CD4-positive, CD25-positive, alpha-beta regulatory T cell (primary cell): ENCODE measurements around the gene HIF1AN. TPM values are rescaled to one million over a fixed set of nuclear protein-coding genes. Genes with fewer than 3 reads are reported as not detected.

Experiments
- ATAC-seq, 2 donors: fragments of 150-1000 bp; cut with Tn5 transposase; one replicate each; pipeline ENCODE4 v1.10.0; 2021; ENCODE audit warnings: low read depth in 2 of 2, moderate number of reproducible peaks in 2 of 2, moderate library complexity in 1 of 2
- DNase-seq, 3 donors: peaks; one replicate each; pipeline versions ENCODE4 v3.0.0 to v3.0.0-alpha.2; 2012 to 2022; ENCODE audit warnings: mixed read lengths in 1 of 3
- H3K27ac ChIP-seq: one replicate; pipeline ENCODE4 v1.7.0; 2013; ENCODE audit warnings: mild to moderate bottlenecking, low read length; ENCODE audit not compliant: insufficient read depth, poor library complexity, severe bottlenecking
- H3K27me3 ChIP-seq: one replicate; pipeline ENCODE4 v1.7.0; 2013; ENCODE audit warnings: low read length; ENCODE audit not compliant: control insufficient read depth, insufficient read depth
- H3K36me3 ChIP-seq: one replicate; pipeline ENCODE4 v1.7.0; 2013; ENCODE audit warnings: mild to moderate bottlenecking, low read length, moderate library complexity; ENCODE audit not compliant: control insufficient read depth, insufficient read depth
- H3K4me1 ChIP-seq: 2 replicates; pipeline ENCODE4 v1.7.0; 2013; ENCODE audit warnings: mild to moderate bottlenecking, low read length; ENCODE audit not compliant: insufficient read depth, control insufficient read depth, poor library complexity, severe bottlenecking
- H3K4me3 ChIP-seq: one replicate; pipeline ENCODE4 v1.7.0; 2013; ENCODE audit warnings: low read depth, mild to moderate bottlenecking, low read length, moderate library complexity
- H3K9me3 ChIP-seq, 2 experiments: 1 replicate in 1 of 2; 2 replicates in 1 of 2; pipeline ENCODE4 v1.7.0; 2013; ENCODE audit warnings: low read length in 2 of 2, mild to moderate bottlenecking in 1 of 2, moderate library complexity in 1 of 2; ENCODE audit not compliant: control insufficient read depth in 2 of 2
- H3K27ac Mint-ChIP-seq, 3 donors: one replicate each; pipeline ENCODE4 v1.8.0; 2020 to 2022; ENCODE audit warnings: mild to moderate bottlenecking in 3 of 3, mixed read lengths in 3 of 3, moderate library complexity in 2 of 3
- H3K27me3 Mint-ChIP-seq: one replicate; pipeline ENCODE4 v1.8.0; 2022; ENCODE audit warnings: mild to moderate bottlenecking, mixed read lengths
- H3K36me3 Mint-ChIP-seq: one replicate; pipeline ENCODE4 v1.8.0; 2020; ENCODE audit warnings: mixed read lengths
- H3K4me1 Mint-ChIP-seq, 4 donors: one replicate each; pipeline ENCODE4 v1.8.0; 2020 to 2022; ENCODE audit warnings: mixed read lengths in 4 of 4, mild to moderate bottlenecking in 1 of 4
- H3K4me3 Mint-ChIP-seq, 4 donors: one replicate each; pipeline ENCODE4 v1.8.0; 2020 to 2022; ENCODE audit warnings: mild to moderate bottlenecking in 4 of 4, mixed read lengths in 4 of 4, moderate library complexity in 3 of 4
- H3K9me3 Mint-ChIP-seq, 7 donors: one replicate each; pipeline ENCODE4 v1.8.0; 2020 to 2022; ENCODE audit warnings: mixed read lengths in 7 of 7, mild to moderate bottlenecking in 3 of 7, moderate library complexity in 2 of 7
- polyA plus RNA-seq, 4 donors: library from polyadenylated mRNA; unstranded; fragments of 300-500 nt; fragmentation: Illumina TruSeq; gene quantifications; one replicate each; pipeline ENCODE4 v1.2.3, GENCODE V29; 2021
- total RNA-seq: library from RNA; stranded (reverse); gene quantifications from one replicate; pipeline ENCODE4 v1.2.3, GENCODE V29; 2022

Gene HIF1AN
- total RNA-seq, result 42.9 TPM
- polyA plus RNA-seq, result 10 to 100 TPM; 30.0 to 36.1 (median 31.9) TPM

GRCh38 chr10:100535715-100536353 lies at the start of gene HIF1AN:
TSS of gene HIF1AN (plus strand) at chr10:100535943. CDS start at chr10:100535959, 16 bp downstream.
- H3K27me3 Mint-ChIP-seq, result no peaks in the 10 kb centered on the region
- peak; percentile 99 to 100 for ATAC-seq
- peaks cover 30% of the 10 kb centered on the region for H3K4me1 ChIP-seq
- no peak within 1 kb of the TSS for H3K4me3 Mint-ChIP-seq
- H3K4me1 Mint-ChIP-seq, result peaks cover 7 to 23% (median 11%) of the 10 kb centered on the region in 4 donors
- H3K9me3 Mint-ChIP-seq, result no peaks in the 10 kb centered on the region
- H3K9me3 ChIP-seq, result no peaks in the 10 kb centered on the region
- peak; percentile 83 to 97 (median 94) for DNase-seq
- peak within 1 kb of the TSS in 1 of 3 donors; percentile 24 for H3K27ac Mint-ChIP-seq
- no peaks in the 10 kb centered on the region for H3K27me3 ChIP-seq
- H3K36me3 ChIP-seq, result peaks cover 25% of the 10 kb centered on the region
- peaks cover 25% of the 10 kb centered on the region for H3K36me3 Mint-ChIP-seq
- peak within 1 kb of the TSS; percentile 81 for H3K27ac ChIP-seq
- H3K4me3 ChIP-seq, result peak within 1 kb of the TSS; percentile 87

- Mint-ChIP-seq H3K36me3 (peaks cover 55% of the 10 kb centered on the region), H3K27me3 (peaks cover 4% of the 10 kb centered on the region), H3K4me1 (peaks cover 0 to 18% (median 5%) of the 10 kb centered on the region in 4 donors), H3K27ac (no peak overlapping the region), H3K9me3 (no peaks in the 10 kb centered on the region), H3K4me3 (no peak overlapping the region)
- H3K9me3 ChIP-seq, result no peaks in the 10 kb centered on the region
- no peak overlapping the region for H3K4me3 ChIP-seq
- H3K27ac ChIP-seq, result no peak overlapping the region
- DNase-seq (no peak), ATAC-seq (no peak)
- H3K36me3 ChIP-seq, result peaks cover 55% of the 10 kb centered on the region
- H3K4me1 ChIP-seq, result peaks cover 5% of the 10 kb centered on the region
- no peaks in the 10 kb centered on the region for H3K27me3 ChIP-seq
These were observed 48.2 kb upstream of the HIF1AN start for GRCh38 chr10:100487529-100487928.

- H3K27me3 Mint-ChIP-seq, result no peaks in the 10 kb centered on the region
- no peaks in the 10 kb centered on the region for H3K9me3 Mint-ChIP-seq
- peaks cover 0 to 4% (median 1%) of the 10 kb centered on the region in 4 donors for H3K4me1 Mint-ChIP-seq
- H3K27ac ChIP-seq, result no peak overlapping the region
- H3K27me3 ChIP-seq, result no peaks in the 10 kb centered on the region
- H3K4me1 ChIP-seq, result no peaks in the 10 kb centered on the region
- ATAC-seq (no peak), DNase-seq (no peak)
- H3K36me3 Mint-ChIP-seq, result peaks cover 70% of the 10 kb centered on the region
- peak overlapping the region in 1 of 3 donors; percentile 35 for H3K27ac Mint-ChIP-seq
- no peak overlapping the region for H3K4me3 ChIP-seq
- H3K36me3 ChIP-seq, result peaks cover 66% of the 10 kb centered on the region
- no peak overlapping the region for H3K4me3 Mint-ChIP-seq
- no peaks in the 10 kb centered on the region for H3K9me3 ChIP-seq
These were observed 46.3 kb upstream of the HIF1AN start for GRCh38 chr10:100489396-100489795.

- no peak overlapping the region for H3K27ac ChIP-seq
- H3K4me3 ChIP-seq, result no peak overlapping the region
- Mint-ChIP-seq H3K9me3 (no peaks in the 10 kb centered on the region), H3K4me1 (peaks cover 0 to 2% (median 0%) of the 10 kb centered on the region in 4 donors), H3K4me3 (no peak overlapping the region), H3K27me3 (no peaks in the 10 kb centered on the region), H3K36me3 (peaks cover 74% of the 10 kb centered on the region), H3K27ac (no peak overlapping the region)
- DNase-seq (no peak), ATAC-seq (no peak)
- no peaks in the 10 kb centered on the region for H3K4me1 ChIP-seq
- H3K27me3 ChIP-seq, result no peaks in the 10 kb centered on the region
- H3K36me3 ChIP-seq, result peaks cover 70% of the 10 kb centered on the region
- H3K9me3 ChIP-seq, result no peaks in the 10 kb centered on the region
These were observed 45.2 kb upstream of the HIF1AN start for GRCh38 chr10:100490531-100490930.

- peaks cover 68% of the 10 kb centered on the region for H3K36me3 ChIP-seq
- DNase-seq, result no peak
- H3K4me3 Mint-ChIP-seq, result no peak overlapping the region
- H3K4me1 ChIP-seq, result no peaks in the 10 kb centered on the region
- H3K9me3 ChIP-seq, result no peaks in the 10 kb centered on the region
- peaks cover 69% of the 10 kb centered on the region for H3K36me3 Mint-ChIP-seq
- no peak overlapping the region for H3K27ac ChIP-seq
- H3K27me3 ChIP-seq, result no peaks in the 10 kb centered on the region
- no peak overlapping the region for H3K27ac Mint-ChIP-seq
- H3K9me3 Mint-ChIP-seq, result no peaks in the 10 kb centered on the region
- H3K4me3 ChIP-seq, result no peak overlapping the region
- no peak for ATAC-seq
- H3K4me1 Mint-ChIP-seq, result peaks cover 0 to 8% (median 0%) of the 10 kb centered on the region in 4 donors
- H3K27me3 Mint-ChIP-seq, result no peaks in the 10 kb centered on the region
These were observed 39.2 kb upstream of the HIF1AN start for GRCh38 chr10:100496567-100496966.

- DNase-seq, result no peak
- H3K27me3 Mint-ChIP-seq, result no peaks in the 10 kb centered on the region
- no peaks in the 10 kb centered on the region for H3K9me3 Mint-ChIP-seq
- H3K27ac Mint-ChIP-seq, result peak overlapping the region in 1 of 3 donors; percentile 60
- no peak overlapping the region for H3K4me3 Mint-ChIP-seq
- H3K36me3 ChIP-seq, result peaks cover 68% of the 10 kb centered on the region
- ATAC-seq, result no peak
- no peak overlapping the region for H3K4me3 ChIP-seq
- H3K9me3 ChIP-seq, result no peaks in the 10 kb centered on the region
- H3K4me1 ChIP-seq, result no peaks in the 10 kb centered on the region
- no peak overlapping the region for H3K27ac ChIP-seq
- peaks cover 0 to 8% (median 0%) of the 10 kb centered on the region in 4 donors for H3K4me1 Mint-ChIP-seq
- peaks cover 74% of the 10 kb centered on the region for H3K36me3 Mint-ChIP-seq
- H3K27me3 ChIP-seq, result no peaks in the 10 kb centered on the region
These were observed 37.7 kb upstream of the HIF1AN start for GRCh38 chr10:100498059-100498458.

GRCh38 chr10:100501423-100501822 lies 34.3 kb upstream of the HIF1AN start:
- no peak for ATAC-seq
- Histone ChIP-seq H3K27me3 (no peaks in the 10 kb centered on the region), H3K36me3 (peaks cover 67% of the 10 kb centered on the region), H3K27ac (no peak overlapping the region), H3K4me3 (no peak overlapping the region), H3K9me3 (no peaks in the 10 kb centered on the region), H3K4me1 (no peaks in the 10 kb centered on the region)
- Mint-ChIP-seq H3K27me3 (no peaks in the 10 kb centered on the region), H3K36me3 (peaks cover 68% of the 10 kb centered on the region), H3K27ac (peak overlapping the region in 2 of 3 donors; percentile 44 to 90), H3K9me3 (no peaks in the 10 kb centered on the region), H3K4me3 (no peak overlapping the region), H3K4me1 (peaks cover 5 to 11% (median 7%) of the 10 kb centered on the region in 4 donors)
- DNase-seq, result no peak

GRCh38 chr10:100502926-100503494 lies 32.7 kb upstream of the HIF1AN start:
- H3K36me3 ChIP-seq, result peaks cover 56% of the 10 kb centered on the region
- H3K4me3 ChIP-seq, result no peak overlapping the region
- no peak overlapping the region for H3K27ac ChIP-seq
- no peaks in the 10 kb centered on the region for H3K27me3 ChIP-seq
- H3K4me3 Mint-ChIP-seq, result no peak overlapping the region
- H3K9me3 ChIP-seq, result no peaks in the 10 kb centered on the region
- no peak for ATAC-seq
- no peaks in the 10 kb centered on the region for H3K27me3 Mint-ChIP-seq
- peak overlapping the region in 1 of 3 donors; percentile 31 for H3K27ac Mint-ChIP-seq
- peaks cover 6 to 22% (median 17%) of the 10 kb centered on the region in 4 donors for H3K4me1 Mint-ChIP-seq
- peaks cover 10% of the 10 kb centered on the region for H3K4me1 ChIP-seq
- DNase-seq, result no peak
- H3K36me3 Mint-ChIP-seq, result peaks cover 63% of the 10 kb centered on the region
- no peaks in the 10 kb centered on the region for H3K9me3 Mint-ChIP-seq
